SU-DHL-6 (cell line): ENCODE measurements around the gene YIF1A.

Experiments used
- H2AFZ ChIP-seq: fragments of 200-600 bp; sonication (generic); 2 replicates; pipeline ENCODE4 v1.6.1; 2014; ENCODE audit warnings: low read depth, mild to moderate bottlenecking, moderate library complexity, mixed read lengths, antibody characterized with exemption, low read length; ENCODE audit not compliant: severe bottlenecking
- H3F3A ChIP-seq: fragments of 200-600 bp; shearing (Covaris generic); 2 replicates; pipeline ENCODE4 v1.6.0; 2016; ENCODE audit warnings: antibody characterized with exemption, mild to moderate bottlenecking; ENCODE audit not compliant: insufficient read depth
- H3K27ac ChIP-seq: fragments of 200-600 bp; sonication (generic); 2 replicates; pipeline ENCODE4 v1.5.1; 2016; ENCODE audit warnings: low read depth, mild to moderate bottlenecking, low read length, moderate library complexity, mixed read lengths
- H3K27me3 ChIP-seq: fragments of 200-600 bp; sonication (generic), shearing (Covaris generic); 2 replicates; pipeline ENCODE4 v1.6.0; 2014; ENCODE audit warnings: mild to moderate bottlenecking, low read length
- H3K36me3 ChIP-seq: fragments of 200-600 bp; sonication (generic); 2 replicates; pipeline ENCODE4 v1.6.1; 2014; ENCODE audit warnings: mild to moderate bottlenecking, low read length, mixed read lengths
- H3K4me2 ChIP-seq: fragments of 300-600, 200-600 bp; shearing (Covaris generic), sonication (generic); 2 replicates; pipeline ENCODE4 v1.6.0; 2014; ENCODE audit warnings: low read length, low read depth, mild to moderate bottlenecking; ENCODE audit not compliant: poor library complexity, severe bottlenecking
- H3K4me3 ChIP-seq: fragments of 200-600 bp; sonication (generic); 2 replicates; pipeline ENCODE4 v1.5.1; 2014; ENCODE audit warnings: antibody characterized with exemption, low read length, mild to moderate bottlenecking, mixed read lengths; ENCODE audit not compliant: insufficient read depth, poor library complexity, severe bottlenecking
- H3K79me2 ChIP-seq: fragments of 200-600 bp; sonication (generic); 2 replicates; pipeline ENCODE4 v1.6.1; 2014; ENCODE audit warnings: mild to moderate bottlenecking, low read length, moderate library complexity; ENCODE audit not compliant: insufficient read depth
- H3K9ac ChIP-seq: fragments of 200-600 bp; sonication (generic); 2 replicates; pipeline ENCODE4 v1.7.0; 2014; ENCODE audit warnings: mild to moderate bottlenecking, low read length
- H3K9me2 ChIP-seq: fragments of 200-600 bp; sonication (generic); replicated peaks from 2 replicates; pipeline ENCODE4 v1.6.1; 2014; ENCODE audit warnings: low read length; ENCODE audit not compliant: insufficient read depth
- H3K9me3 ChIP-seq: fragments of 200-600 bp; sonication (generic); 2 replicates; pipeline ENCODE4 v1.6.1; 2014; ENCODE audit warnings: low read length, mixed read lengths; ENCODE audit not compliant: insufficient read depth
- H4K20me1 ChIP-seq: fragments of 200-600 bp; sonication (generic); 2 replicates; pipeline ENCODE4 v1.6.1; 2014; ENCODE audit warnings: low read depth, mild to moderate bottlenecking, antibody characterized with exemption, low read length, moderate library complexity, mixed read lengths
- CTCF ChIP-seq: fragments of 200-600 bp; sonication (generic); IDR thresholded peaks from one replicate; pipeline ENCODE4 v1.5.1; 2017; ENCODE audit warnings: antibody characterized with exemption, mild to moderate bottlenecking, low read length, moderate library complexity; ENCODE audit not compliant: insufficient read depth, poor library complexity, severe bottlenecking
- EZH2phosphoT487 ChIP-seq: fragments of 200-600 bp; sonication (generic), shearing (Covaris generic); conservative IDR thresholded peaks from 2 replicates; pipeline ENCODE4 v1.6.1; 2018; ENCODE audit warnings: mild to moderate bottlenecking, antibody characterized with exemption, low read length, moderate library complexity, mixed read lengths

The YIF1A gene

GRCh38 chr11:66297610-66298009, 8.7 kb upstream of the YIF1A start:
- no peaks in the 10 kb centered on the region for H3K9me2 ChIP-seq
- no peak overlapping the region for H2AFZ ChIP-seq
- H3K9me3 ChIP-seq = no peaks in the 10 kb centered on the region
- no peak overlapping the region for H3K4me2 ChIP-seq
- H3F3A ChIP-seq = no peaks in the 10 kb centered on the region
- H4K20me1 ChIP-seq = no peaks in the 10 kb centered on the region
- TF ChIP-seq EZH2phosphoT487 (no peak), CTCF (no peak)
- no peaks in the 10 kb centered on the region for H3K79me2 ChIP-seq
- H3K36me3 ChIP-seq = no peaks in the 10 kb centered on the region
- no peak overlapping the region for H3K27ac ChIP-seq
- no peak overlapping the region for H3K4me3 ChIP-seq
- H3K27me3 ChIP-seq = no peaks in the 10 kb centered on the region
- no peak overlapping the region for H3K9ac ChIP-seq

GRCh38 chr11:66294626-66295620, 6.0 kb upstream of the YIF1A start:
- Histone ChIP-seq H2AFZ (no peak overlapping the region), H3K79me2 (no peaks in the 10 kb centered on the region), H3K36me3 (no peaks in the 10 kb centered on the region), H3K4me2 (no peak overlapping the region), H3K27ac (no peak overlapping the region), H3K9me2 (no peaks in the 10 kb centered on the region), H3K9ac (no peak overlapping the region), H3F3A (no peaks in the 10 kb centered on the region), H3K9me3 (no peaks in the 10 kb centered on the region), H4K20me1 (no peaks in the 10 kb centered on the region), H3K27me3 (no peaks in the 10 kb centered on the region), H3K4me3 (no peak overlapping the region)
- TF ChIP-seq EZH2phosphoT487 = no peak
- no peak for TF ChIP-seq CTCF

GRCh38 chr11:66293777-66294625, 5.1 kb upstream of the YIF1A start:
- Histone ChIP-seq H3K27ac (no peak overlapping the region), H3F3A (no peaks in the 10 kb centered on the region), H3K36me3 (no peaks in the 10 kb centered on the region), H3K4me2 (no peak overlapping the region), H3K79me2 (no peaks in the 10 kb centered on the region), H3K9ac (no peak overlapping the region), H3K9me3 (no peaks in the 10 kb centered on the region), H3K9me2 (no peaks in the 10 kb centered on the region), H3K27me3 (no peaks in the 10 kb centered on the region), H4K20me1 (no peaks in the 10 kb centered on the region), H2AFZ (no peak overlapping the region), H3K4me3 (no peak overlapping the region)
- TF ChIP-seq EZH2phosphoT487 = no peak
- TF ChIP-seq CTCF = no peak
